NCI-H748 (cell line): ENCODE results near the gene MICB.
A peak's percentile ranks its signal among the peaks of the same experiment; 100 is the strongest.
"Not testable (repeated sequence)": the region's sequence is repeated elsewhere in the genome, so short reads cannot be mapped to it uniquely, and the experiment has no call there.

ENCODE experiments used
- DNase-seq: peaks from one replicate; lab custom pipeline; 2025; ENCODE audit not compliant: unreplicated experiment; lab: John Stamatoyannopoulos, UW

Gene MICB

GRCh38 chr6:31498748-31499147 is 803 bp downstream of the MICB start:
- peak; percentile 40 for DNase-seq

DNA sequence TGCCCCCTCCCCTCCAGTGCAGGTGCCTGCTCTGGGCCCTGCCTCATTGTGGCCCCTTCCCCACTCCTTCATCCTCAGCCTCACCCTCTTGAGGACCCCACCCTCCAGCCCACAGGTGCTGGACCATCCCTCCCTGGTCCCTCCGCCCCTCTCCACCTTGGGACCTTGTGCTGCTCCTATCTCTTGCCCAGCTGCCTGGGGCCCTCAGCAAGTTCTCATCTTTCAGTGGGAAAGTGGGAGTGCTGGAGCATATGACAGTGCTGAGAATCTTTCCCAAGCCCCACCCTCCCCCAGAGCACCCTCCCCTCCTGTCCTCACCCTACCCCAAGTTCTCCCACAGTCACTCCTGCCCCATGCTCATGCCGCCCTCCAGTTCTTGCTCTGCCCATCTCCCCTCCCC is 1.7 kb downstream of the MICB start:
- not testable (repeated sequence) for DNase-seq

DNA sequence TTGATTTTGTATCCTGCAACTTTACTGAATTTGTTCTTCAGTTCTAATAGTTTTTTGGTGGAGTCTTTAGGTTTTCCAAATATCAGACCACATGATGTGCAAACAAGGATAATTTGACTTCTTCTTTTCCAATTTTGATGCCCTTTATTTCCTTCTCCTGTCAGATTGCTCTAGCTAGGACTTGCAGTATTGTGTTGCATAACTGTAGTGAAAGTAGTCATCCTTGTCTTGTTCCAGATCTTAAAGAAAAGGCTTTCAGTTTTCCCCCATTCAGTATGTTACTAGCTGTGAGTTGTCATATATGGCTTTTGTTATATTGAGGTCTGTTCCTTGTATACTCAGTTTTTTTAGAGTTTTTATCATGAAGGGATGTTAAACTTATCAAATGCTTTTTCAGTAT is 4.6 kb downstream of the MICB start:
- DNase-seq, result no peak

DNA sequence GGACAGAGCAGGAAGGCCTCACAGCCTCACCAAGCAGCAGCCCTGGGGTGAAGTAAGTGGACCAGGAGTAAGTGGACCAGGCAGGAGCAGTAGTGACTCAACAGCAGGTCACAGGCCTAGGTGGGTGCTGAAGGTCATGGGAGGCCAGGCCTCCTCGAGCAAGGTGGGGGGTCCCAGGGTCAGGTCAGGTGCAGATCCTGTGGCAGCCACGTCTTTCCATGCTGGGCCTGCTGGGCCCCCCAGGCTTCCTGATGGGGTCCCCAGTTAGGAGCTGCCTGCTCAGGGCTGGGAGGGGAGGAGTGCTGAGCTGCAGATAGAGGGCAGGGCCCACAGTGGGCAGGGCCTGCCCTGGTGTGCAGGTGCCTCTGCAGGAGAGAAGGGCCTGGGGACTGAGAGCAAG is 11.1 kb downstream of the MICB start:
- not testable (repeated sequence) for DNase-seq

DNA sequence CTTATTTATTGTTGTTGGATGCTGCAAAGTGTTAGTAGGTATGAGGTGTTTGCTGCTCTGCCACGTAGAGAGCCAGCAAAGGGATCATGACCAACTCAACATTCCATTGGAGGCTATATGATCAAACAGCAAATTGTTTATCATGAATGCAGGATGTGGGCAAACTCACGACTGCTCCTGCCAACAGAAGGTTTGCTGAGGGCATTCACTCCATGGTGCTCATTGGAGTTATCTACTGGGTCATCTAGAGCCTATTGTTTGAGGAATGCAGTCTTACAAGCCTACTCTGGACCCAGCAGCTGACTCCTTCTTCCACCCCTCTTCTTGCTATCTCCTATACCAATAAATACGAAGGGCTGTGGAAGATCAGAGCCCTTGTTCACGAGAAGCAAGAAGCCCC is 12.1 kb downstream of the MICB start:
- DNase-seq, result no peak

DNA sequence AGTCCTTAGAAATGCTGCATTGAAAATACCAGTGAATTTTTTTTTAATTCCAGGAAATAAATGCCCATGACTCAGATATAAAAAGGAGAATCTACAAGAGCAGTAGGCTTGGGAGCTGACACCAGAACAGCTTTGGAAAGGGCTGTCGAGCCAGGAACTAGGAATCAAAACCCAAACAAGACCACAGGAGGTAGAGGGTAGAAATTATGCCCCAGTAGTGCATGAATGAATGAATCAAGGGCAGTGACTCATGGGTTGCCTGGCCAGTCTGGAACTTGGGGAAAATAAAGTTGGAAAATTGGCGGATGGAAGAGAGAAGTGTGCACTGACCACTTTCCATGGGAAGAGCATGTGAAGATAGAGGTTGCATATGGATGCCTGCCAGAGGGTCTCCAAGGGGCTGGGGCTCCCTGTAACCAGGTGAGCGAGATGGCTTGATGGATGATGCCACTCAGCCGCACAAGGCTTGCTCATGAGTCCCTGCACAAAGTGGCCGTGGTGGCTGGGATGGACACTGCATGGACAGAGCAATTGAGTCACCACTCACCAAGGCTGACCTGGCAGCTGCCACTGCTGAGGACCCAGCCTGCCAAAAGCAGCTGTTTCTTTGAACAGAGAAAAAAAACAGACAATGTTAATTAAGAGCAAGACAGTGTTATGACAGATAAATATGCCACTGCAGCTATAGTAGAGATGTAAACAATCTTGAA is 15.7 kb downstream of the MICB start:
- no peak for DNase-seq

DNA sequence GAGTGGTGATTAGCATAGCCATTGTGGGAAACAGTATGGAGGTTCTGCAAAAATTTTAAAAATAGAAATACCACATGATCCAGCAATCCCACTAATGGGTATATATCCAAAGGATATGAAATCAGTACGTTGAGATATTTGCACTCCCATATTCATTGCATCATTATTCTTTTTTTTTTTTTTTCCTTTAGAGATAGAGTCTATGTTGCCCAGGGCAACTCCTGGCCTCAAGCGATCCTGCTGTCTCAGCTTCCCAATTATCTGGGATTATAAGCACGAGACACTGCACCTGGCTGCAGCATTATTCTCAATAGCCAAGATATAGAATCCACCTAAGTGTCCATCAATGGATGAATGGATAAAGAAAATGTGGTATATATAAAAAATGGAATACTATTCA is 23.9 kb downstream of the MICB start:
- DNase-seq, result peak; percentile 38

GRCh38 chr6:31525553-31525931 is 27.6 kb downstream of the MICB start:
- no peak for DNase-seq

- no peak for DNase-seq
Measured at GRCh38 chr6:31525932-31526591, 28.1 kb downstream of the MICB start.

DNA sequence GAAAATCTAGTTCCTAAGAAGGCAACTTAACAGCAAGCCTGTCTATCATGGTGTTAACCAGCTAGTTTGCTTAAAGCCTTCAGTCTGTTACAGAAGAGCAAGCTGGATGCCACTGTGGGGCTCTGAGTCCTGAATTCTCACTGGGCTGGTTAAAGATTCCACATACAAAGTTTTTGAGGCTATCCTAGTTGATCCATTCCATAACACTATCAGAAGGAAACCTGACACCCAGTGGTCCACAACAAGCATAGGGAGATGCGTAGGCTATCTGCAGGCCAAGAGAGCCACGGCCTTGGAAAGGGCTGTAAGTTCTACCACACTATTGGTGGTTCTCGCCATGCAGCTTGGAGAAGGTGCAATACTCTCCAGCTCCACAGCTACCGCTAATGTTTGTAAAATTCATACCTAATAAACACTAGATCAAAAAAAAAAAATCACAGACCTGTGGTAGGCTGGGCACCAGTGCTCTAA is 30.4 kb downstream of the MICB start:
- DNase-seq, result no peak

DNA sequence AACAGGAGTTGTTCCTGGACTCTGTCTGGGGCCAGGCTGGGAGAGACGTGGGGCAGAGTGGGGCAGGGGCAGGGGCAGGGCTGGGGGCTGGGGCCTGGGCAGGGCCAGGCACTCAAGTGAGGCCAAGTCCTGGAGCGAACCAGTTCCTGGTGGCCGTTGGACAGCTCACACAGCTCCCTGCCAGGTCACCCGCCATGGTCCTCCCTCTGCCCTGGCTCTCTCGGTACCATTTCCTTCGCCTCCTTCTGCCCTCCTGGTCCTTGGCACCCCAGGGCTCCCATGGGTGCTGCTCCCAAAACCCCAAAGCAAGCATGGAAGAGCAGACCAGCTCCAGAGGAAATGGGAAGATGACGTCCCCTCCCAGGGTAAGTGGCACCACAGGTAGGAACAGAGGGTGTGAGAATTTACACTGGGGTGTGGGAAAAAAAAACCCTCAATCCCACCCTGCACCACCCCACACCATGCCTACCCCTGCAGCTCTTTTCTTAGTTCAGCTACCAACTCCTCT is 30.9 kb downstream of the MICB start, which contains the start of gene MCCD1:
Gene MCCD1 (plus strand): TSS at position 142 of the 508 bp plus-strand sequence. CDS start 53 bp downstream, at position 195.
- DNase-seq, result no peak

DNA sequence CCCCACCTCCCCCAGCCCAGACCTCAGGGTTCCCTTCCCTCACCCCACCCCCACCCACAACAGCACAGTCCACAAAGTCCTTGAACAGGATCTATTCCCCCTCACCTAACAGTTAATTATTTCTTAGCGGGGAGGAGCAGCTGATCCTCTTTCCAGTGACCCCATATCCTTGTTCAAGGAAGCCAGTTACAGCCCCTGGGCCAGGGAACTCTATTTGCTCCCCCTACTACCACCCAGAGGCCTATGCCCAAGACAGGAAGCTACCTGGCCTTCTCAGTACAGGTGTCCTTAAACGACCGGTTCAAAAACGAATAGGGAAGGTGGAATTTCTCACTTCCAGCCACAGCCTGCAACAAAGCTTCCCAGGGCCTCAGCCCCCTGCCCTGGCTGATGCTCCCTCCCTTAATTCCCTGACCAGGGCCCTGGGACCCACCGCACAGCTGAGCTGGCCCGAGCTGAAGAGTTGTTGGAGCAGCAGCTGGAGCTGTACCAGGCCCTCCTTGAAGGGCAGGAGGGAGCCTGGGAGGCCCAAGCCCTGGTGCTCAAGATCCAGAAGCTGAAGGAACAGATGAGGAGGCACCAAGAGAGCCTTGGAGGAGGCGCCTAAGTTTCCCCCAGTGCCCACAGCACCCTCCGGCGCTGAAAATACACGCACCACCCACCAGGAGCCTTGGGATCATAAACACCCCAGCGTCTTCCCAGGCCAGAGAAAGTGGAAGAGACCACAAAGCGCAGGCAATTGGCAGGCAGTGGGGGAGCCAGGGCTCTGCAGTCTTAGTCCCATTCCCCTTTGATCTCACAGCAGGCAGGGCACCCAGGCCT is 31.6 kb downstream of the MICB start:
- DNase-seq, result peak; percentile 27

- no peak for DNase-seq
Measured at GRCh38 chr6:31530659-31531058, 32.7 kb downstream of the MICB start.

DNA sequence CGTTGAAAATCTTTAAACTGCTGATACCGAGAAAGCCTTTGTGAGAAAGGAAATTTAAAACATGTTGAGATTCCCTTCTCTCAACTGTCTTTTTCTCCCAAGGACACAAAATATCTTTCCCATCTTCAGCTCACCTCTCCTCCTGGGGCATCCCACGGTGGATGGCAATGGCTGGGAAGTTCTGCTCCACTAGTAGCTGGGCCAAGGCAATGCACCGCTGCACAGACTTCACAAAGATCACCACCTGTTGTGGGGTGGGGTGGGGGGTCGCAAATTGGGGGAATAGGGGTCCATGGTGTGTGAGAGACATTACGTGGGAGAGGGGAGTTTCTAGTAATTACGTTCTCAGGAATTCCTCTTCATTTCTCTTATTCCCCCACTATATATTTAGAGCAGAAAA is 33.2 kb downstream of the MICB start:
- DNase-seq, result no peak

- DNase-seq, result no peak
Measured at GRCh38 chr6:31531771-31532643, 34.1 kb downstream of the MICB start.

- no peak for DNase-seq
Measured at GRCh38 chr6:31532644-31533454, 34.9 kb downstream of the MICB start.

DNA sequence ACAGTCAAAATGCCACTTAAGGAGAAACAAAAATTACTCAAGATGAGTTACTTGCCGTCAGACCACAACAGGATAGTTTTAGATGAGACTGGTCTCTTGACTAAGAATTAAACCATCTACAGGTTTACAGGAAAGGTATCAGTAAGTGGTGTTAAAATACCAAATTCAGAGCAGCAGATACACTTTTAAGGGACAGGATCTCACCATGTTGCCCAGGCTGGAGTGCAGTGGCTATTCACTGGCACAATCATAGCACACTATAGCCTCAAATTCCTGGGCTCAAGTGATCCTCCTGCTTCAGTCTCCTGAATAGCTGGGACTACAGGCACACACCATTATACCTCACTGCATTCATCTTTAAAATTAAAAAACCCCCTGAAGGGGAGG is 35.5 kb downstream of the MICB start:
- DNase-seq, result no peak

DNA sequence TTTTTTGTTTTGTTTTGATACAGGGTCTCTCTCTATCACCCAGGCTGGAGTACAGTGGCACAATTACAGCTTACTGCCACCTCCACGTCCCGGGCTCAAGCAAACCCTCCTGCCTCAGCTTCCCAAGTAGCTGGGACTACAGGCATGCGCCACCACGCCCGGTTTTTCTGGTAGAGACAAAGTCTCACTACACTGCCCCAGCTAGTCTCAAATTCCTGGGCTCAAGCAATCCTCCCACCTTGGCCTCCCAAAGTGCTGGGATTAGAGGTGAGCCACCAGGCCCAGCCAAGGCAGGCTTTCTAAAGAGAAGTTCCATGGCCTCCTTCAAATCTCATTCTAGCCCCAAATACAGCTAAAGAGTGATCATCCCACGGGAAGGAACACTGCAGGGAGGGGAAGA is 36.1 kb downstream of the MICB start:
- DNase-seq, result no peak

DNA sequence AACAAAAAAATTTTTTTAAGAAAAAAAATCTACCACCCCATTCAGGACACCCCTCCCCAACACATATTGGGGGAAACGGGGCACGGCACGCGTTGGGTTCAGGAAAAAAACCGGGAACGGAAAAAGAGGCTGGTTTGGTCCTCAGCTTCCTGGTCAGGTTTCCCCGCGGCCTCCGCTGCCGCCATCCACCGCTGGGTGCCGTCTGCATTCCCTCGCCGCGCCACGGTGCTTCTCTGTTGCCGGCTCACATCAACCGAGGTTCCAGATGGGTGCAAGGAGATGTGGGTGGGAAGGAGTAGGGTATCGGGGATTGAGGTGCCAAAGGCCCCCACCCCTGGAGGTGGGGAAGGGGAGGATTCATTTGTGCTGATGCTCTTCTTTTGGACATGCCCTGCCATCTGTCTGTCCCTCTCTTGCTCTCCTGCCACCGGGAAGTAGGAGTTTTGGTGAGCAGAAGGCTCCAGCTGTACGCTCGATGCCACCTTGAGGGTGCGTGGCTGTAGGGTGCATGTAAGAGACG is 36.6 kb downstream of the MICB start:
- no peak for DNase-seq
